HG02759 (cell line): ENCODE measurements around the gene ANXA4.

ENCODE experiments used
- ATAC-seq: cut with Tn5 transposase; IDR thresholded peaks from one replicate; pipeline ENCODE4 v1.9.1; 2021; ENCODE audit warnings: mild to moderate bottlenecking, moderate library complexity; ENCODE audit not compliant: unreplicated experiment

ANXA4 gene

DNA sequence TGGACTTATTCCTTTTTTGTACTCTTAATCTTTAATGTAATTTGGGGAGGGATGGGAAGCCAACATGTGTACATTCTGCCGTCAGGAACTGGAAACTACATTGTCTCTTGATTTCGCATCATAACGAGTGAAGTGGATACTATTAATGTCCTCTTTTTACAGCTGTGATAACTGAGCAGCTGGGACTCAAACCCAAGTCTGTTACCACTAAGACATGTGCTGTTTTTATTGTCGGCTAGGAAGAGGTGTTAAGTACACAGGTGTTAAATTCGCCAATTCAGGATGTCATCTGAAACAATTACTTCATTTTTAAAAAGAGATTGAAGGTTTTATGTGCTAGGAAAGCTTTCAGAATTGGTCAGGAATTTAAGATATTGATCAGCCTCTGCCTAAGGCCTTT is 94.4 kb downstream of the ANXA4 start:
- no peak for ATAC-seq

DNA sequence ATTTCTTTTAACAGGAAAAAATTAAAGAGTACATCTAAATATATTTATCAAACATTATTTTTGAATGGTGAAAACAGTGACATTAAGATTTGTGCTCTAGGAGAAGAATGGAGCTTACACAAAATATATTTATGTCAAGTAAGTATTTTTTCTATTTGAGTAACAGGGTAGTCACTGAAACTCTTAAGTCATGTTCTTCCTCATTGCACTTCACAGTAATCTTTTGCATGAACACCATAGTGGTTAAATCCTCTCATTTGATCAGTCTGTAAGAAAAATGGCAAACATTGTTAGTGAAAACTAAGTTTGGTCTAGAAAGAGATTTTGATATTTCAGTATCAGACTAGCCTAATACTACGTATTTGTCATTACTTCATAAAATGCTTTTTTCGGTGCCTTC is 95.6 kb downstream of the ANXA4 start:
- ATAC-seq, result no peak

DNA sequence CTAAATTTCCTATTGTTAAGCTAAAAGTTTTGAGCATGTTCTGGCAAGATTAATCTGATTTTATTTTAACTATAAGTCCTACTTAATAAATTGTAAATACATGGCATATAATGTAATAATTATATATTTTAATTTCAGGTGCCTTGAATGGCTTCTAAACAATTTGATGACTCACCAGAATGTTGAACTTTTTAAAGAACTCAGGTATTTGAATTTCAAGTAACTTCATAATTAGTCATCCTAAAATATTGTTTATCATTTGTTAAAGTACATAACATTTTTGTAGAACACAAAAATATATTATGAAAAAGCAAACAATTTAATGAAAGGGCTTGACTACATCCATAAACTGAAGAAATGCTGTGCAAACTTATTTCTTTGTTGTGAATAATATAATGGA is 102.1 kb downstream of the ANXA4 start:
- ATAC-seq, result no peak

- no peak for ATAC-seq
These were observed 102.6 kb downstream of the ANXA4 start for GRCh38 chr2:69844560-69844959.

DNA sequence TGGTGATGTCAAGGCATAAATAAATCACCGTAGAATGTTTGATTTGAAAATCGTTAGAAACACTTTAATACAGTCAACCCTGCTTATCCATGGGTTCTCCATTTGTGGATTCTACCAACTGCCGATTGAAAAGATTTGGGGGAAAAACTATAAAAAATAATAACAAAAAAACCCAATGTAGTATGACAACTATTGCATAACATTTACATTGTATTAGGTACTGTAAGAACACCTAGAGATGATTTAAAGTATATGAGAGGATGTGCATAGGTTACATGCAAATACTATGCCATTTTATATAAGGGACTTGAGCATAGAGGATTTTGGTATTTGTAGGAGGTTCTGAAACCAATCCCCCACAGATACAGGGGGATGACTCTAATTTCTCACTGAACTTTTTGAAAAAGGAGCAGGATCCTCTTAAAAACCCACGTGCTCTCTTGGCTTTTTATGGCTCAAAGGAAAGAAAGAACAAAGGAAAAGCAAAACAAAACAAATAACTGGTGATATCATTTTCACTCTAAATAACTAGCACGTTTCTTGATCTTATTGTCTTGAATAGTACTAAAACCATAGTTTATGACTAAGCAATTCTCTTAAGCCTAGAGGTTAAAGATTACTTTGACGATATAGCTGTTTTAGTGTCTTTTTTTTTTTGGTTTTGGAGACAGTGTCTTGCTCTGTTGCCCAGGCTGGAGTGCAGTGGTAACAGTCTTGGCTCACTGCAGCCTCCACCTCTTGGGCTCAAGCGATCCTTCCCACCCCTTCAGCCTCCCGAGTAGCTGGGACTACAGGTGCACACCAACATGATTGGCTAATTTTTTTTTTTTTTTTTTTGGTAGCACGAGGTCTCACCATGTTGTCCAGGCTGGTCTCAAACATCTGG is 104.5 kb downstream of the ANXA4 start:
- ATAC-seq, result no peak

DNA sequence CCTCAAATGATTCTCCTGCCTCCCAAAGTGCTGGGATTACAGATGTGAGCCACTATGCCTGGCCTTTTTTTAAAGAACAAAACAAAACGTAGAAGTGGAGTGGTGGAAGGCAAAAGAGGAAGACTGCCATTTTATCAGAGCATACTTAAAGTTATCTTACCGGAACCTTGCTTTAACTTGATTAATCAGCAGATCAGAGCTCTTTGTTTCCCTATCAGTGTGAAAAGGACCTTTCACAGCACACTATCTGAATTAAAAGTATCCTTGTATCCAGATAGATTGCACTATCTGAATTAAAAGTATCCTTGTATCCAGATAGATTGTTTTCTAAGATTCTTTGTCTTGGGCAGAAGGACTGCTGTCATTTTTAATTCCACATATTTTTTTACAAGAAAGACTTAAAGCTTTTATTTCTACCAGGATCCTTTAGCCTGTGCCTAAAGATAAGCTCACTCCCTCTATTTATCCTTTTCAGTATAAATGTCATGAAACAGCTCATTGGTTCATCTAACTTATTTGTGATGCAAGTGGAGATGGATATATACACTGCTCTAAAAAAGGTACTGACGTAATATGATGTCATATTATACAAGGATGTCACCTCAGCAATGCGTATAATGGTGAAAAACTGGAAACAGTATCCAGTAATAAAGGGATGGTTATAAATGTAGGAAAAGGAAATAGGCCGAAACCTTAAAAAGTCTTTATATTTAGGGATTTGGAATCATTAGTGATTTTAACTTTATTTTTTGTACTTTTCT is 105.3 kb downstream of the ANXA4 start:
- no peak for ATAC-seq

- no peak for ATAC-seq
These were observed 106.4 kb downstream of the ANXA4 start for GRCh38 chr2:69848186-69848790.

GRCh38 chr2:69858261-69858660 is 116.3 kb downstream of the ANXA4 start:
- ATAC-seq, result no peak

DNA sequence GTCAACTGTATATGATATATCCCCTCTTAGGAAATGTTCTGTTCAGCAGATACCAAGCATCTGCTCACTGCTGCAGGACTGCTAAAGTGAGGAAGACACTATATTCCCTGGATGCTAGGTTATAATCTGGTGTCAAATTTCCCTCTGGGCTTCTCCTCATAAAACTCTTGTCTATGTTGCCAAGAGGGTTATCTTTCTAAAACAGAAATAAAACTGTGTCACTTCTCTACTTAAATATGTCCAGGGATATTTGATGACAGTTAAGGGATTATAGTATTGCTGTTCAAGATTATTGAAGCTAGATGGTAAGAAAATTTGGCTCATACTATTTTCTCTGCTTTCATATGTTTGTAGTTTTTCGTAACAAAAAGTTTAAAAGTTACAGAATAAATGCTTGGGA is 121.4 kb downstream of the ANXA4 start:
- ATAC-seq, result no peak
